Vagina (tissue), 2 donors: ENCODE data around the gene RPP14.

Experiments used
- POLR2AphosphoS5 ChIP-seq, 2 donors: sonication (generic); formaldehyde crosslinking; IDR thresholded peaks; one replicate each; pipeline ENCODE4 v1.9.0; 2017; ENCODE audit warnings: antibody characterized with exemption in 2 of 2, mild to moderate bottlenecking in 2 of 2, low read depth in 1 of 2; ENCODE audit not compliant: insufficient read depth in 1 of 2
- TF ChIP-seq, protein P1 (sequence below), 3 experiments: fragments of 450-650 bp in 2 of 3; fragments of 200-600 bp in 1 of 3; sonication (generic) in 1 of 3; IDR thresholded peaks; one replicate each; pipeline ENCODE4 v1.5.1; 2017 to 2019; ENCODE audit warnings: antibody characterized with exemption in 3 of 3, mild to moderate bottlenecking in 2 of 3, moderate library complexity in 2 of 3

DNA sequence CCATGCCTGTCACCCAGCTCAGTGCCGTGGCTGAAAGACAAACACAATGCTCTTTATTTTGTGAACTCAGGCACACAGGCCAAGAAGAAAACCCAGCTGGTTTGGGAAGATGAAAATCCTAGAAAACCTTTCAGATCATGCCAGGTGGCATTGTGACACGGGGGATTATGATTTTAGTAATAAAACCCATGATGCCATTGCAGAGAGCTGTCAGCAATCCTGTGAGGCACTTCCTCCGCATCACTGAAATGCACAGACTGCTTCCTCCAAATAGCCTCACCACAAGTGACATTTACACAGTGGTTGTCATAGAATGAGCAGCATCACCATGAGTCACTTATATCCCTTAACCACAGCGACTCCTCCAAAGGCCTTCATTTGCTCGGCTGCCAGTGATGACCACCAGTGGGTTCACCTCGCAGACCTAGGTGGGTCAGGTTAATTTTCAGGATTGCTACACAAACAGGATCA, 45.7 kb upstream of the RPP14 start:
- TF ChIP-seq, protein P1, sequence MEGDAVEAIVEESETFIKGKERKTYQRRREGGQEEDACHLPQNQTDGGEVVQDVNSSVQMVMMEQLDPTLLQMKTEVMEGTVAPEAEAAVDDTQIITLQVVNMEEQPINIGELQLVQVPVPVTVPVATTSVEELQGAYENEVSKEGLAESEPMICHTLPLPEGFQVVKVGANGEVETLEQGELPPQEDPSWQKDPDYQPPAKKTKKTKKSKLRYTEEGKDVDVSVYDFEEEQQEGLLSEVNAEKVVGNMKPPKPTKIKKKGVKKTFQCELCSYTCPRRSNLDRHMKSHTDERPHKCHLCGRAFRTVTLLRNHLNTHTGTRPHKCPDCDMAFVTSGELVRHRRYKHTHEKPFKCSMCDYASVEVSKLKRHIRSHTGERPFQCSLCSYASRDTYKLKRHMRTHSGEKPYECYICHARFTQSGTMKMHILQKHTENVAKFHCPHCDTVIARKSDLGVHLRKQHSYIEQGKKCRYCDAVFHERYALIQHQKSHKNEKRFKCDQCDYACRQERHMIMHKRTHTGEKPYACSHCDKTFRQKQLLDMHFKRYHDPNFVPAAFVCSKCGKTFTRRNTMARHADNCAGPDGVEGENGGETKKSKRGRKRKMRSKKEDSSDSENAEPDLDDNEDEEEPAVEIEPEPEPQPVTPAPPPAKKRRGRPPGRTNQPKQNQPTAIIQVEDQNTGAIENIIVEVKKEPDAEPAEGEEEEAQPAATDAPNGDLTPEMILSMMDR (IDR thresholded peaks at IDR 0.05): no peak
- no peak for TF ChIP-seq POLR2AphosphoS5 (IDR thresholded peaks at IDR 0.05; ENCODE audit: insufficient read depth in 1 of 2, low read depth in 1 of 2)
